GM19468 (cell line): ENCODE measurements around the gene RSPH1.

Source experiments
- ATAC-seq: cut with Tn5 transposase; IDR thresholded peaks from one replicate; pipeline ENCODE4 v1.9.1; 2021; ENCODE audit warnings: mild to moderate bottlenecking, moderate library complexity, moderate number of reproducible peaks; ENCODE audit not compliant: unreplicated experiment; ENCODE audit errors: extremely low read depth

RSPH1 gene

GRCh38 chr21:42452401-42453223 is 43.4 kb downstream of the RSPH1 start:
- no peak for ATAC-seq

DNA sequence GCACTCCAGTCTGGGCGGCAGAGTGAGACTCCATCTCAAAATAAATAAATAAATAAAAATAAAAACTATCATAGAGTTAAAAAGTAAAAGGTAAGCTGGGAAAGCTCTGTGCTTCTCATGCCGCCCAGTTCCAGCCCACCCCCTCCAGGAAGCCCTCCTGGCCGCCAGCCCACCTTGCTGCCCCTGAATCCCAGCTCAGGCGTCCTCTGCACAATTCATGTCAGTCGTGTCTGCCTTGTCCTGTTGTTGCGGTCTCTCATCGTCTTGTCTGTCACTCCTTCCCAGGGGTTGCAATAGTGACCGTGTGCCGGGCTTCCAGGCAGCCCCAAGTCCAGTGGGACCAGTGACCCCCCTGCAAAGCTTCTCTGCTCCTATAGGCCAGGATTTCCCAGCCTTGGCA is 44.1 kb downstream of the RSPH1 start:
- no peak for ATAC-seq

- no peak for ATAC-seq
Measured at GRCh38 chr21:42448686-42449085, 47.3 kb downstream of the RSPH1 start.

- ATAC-seq = no peak
Measured at GRCh38 chr21:42447732-42448131, 48.3 kb downstream of the RSPH1 start.

DNA sequence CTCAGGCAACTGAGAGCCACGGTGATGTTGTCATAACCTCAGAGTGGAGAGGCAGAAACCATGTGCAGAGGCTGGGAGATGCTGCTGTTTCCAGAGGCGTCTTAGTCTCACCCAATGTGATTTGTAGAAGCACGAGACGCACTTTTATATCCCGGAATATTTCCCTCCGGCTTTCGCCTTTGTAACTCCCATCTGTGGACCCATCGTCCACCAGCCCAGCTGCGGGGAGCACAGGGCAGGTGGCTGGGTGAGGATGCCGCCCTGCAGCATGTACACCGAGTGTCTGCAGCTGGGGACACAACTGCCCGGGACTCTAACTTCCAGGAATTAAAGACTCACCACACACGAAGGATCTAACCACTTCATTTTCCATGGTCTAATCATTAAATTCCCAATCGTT is 48.8 kb downstream of the RSPH1 start:
- no peak for ATAC-seq

- no peak for ATAC-seq
Measured at GRCh38 chr21:42446531-42446930, 49.5 kb downstream of the RSPH1 start.

DNA sequence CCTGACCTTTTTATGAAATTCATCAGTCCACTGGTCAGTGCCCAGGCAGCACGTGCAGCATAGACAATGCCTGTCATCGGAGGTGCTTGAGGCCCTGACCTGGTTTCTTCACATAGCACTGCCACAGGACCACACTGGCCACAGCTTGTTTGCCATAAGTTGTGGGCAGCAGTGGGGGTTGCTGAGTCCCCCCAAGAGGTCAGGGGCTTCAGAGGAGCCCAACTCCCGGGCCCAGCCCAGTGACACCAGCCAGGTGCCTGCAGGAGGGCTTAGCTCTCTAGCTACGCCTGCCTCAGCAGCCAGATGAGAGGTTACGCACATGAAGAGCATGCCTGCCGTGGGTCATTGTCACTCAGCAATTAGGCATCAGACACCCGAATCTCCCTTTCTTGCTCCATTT is 50.7 kb downstream of the RSPH1 start:
- ATAC-seq = no peak

DNA sequence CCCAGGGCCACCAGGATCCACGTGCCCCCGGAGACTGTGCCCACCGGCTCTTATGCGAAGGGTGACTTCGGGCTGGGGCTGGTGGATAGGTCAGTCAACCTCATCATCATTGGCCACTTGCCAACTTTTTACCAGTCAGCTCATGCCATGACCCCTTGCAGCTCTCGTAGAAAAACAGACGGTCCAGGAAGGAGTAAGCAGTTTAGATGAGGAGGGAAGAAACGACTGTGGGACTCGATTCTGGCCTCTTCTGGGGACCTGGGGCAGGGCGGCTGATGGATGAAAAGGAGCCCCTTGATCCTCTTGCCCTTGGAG is 51.3 kb downstream of the RSPH1 start:
- no peak for ATAC-seq

GRCh38 chr21:42443876-42444744 is 51.9 kb downstream of the RSPH1 start:
- ATAC-seq = no peak

DNA sequence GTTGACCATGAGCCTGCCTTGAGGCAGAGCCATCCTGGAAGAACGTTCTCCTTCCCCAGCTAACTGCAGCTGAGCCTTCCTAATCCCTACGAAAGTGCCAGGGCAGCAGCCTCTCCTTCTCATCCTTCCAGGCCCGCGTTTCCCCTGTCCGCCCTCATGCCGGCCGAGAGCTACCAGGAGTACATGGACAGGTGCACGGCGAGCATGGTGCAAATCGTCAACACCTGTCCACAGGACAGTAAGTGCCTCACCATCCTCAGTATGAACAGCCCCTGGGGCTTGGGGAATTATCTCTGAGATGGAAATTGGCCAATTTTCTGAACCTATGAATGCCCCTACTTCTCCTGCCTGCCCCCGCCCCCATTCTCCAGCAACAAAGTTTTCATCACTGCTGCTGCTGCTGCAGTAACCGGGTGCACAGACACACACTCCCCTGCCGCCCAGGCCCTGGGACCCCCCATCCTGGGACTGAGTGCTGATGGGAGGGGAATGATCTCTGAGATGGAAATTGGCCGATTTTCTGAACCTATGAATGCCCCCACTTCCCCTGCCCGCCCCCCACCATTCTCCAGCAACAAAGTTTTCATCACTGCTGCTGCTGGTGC is 52.7 kb downstream of the RSPH1 start:
- ATAC-seq = no peak

- ATAC-seq = no peak
Measured at GRCh38 chr21:42441963-42442362, 54.1 kb downstream of the RSPH1 start.

- ATAC-seq = no peak
Measured at GRCh38 chr21:42440187-42440792, 55.7 kb downstream of the RSPH1 start.

DNA sequence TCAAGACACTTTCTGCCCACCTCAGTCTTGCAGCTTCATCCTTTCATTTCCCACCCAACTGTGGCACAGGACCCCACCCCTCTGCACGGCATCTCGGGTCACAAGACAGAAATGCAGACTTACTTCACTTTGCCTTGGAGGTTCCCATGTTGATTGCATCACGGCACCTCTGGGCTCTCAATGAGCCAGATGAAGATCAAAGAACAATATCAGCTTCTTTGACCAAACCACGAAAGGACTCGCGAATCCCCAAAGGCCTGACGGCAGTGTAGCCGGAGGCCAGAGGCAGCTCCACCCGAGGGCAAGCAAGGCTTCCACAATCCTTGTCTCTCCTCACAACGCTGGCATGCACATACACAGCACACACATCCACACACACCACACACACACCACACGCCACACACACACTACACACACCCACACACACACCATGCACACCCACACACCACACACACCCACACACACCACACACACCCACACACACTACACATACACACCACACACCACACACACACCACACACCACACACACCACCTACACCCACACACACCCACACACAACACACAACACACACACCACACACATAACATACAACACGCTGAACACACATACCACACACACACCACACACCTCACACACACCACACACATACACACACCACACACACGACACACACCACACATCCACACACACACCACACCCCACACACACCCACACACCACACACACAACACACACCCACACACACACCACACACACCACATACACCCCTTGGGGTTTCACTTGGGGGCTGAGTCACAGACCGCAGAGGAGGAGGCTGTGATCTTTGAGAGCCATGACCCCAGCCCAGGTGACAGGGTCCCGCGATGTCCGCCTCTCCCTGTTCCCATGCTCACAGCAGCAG is 56.5 kb downstream of the RSPH1 start:
- no peak for ATAC-seq

- no peak for ATAC-seq
Measured at GRCh38 chr21:42438316-42439205, 57.5 kb downstream of the RSPH1 start.

DNA sequence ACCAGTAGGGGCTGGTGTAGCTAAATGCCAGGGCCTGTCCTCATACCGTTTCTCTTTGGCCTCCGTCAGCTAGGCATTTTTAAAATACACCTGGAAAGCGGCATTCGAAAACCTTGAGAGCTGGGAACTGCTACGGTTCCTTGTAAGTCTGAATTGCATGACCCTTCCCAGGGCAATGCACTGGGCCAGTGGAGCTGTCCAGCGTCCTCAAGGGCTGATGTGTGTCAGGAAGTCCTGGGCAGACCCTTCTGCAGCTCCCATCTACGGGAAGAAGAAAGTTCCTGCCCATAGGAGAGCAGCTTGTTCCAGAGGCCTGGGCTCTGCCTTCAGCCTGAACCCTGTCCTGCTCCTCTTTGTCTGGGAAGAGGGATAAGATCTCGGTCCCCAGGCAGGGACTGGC is 58.2 kb downstream of the RSPH1 start:
- no peak for ATAC-seq

DNA sequence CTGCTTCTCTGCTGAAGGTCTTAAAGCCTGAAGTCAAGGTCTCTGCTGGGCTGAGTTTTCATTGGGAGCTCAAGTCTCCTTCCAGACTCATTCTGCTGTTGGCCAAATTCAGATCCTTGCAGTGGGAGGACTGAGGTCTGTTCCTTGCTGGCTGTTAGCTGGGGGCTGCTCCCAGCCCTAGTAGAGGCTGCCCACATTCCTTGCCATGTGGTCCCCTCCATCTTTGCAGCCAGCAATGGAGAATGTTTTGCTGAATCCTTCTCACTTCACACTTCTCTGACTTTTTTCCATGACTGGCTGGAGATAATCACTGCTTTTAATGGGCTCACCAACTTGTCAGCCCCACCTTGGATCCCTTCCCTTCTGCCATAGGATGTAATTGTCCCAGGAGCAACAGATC is 59.1 kb downstream of the RSPH1 start:
- ATAC-seq = no peak

DNA sequence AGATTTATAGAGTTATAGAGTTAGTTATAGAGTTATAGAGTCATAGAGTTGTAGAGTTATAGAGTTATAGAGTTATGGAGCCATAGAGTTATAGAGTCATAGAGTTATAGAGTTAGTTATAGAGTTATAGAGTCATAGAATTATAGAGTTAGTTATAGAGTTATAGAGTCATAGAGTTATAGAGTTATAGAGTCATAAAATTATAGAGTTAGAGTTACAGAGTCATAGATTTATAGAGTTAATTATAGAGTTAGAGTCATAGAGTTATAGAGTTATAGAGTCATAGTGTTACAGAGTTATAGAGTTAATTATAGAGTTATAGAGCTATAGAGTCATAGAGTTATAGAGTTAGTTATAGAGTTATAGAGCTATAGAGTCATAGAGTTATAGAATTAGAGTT is 60.2 kb downstream of the RSPH1 start:
- ATAC-seq = no peak

DNA sequence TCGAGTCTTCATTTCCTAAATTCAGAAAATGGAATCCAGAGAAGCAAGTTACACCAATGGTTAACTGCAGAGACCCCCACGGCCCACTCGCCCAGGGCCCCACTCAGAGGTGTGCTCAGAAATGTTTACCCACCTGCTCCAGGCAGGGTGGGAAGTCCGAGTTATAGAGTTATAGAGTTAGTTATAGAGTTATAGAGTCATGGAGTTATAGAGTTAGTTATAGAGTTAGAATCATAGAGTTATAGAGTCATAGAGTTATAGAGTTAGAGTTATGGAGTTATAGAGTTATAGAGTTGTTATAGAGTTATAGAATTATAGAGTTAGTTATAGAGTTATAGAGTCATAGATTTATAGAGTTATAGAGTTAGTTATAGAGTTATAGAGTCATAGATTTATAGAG is 60.6 kb downstream of the RSPH1 start:
- ATAC-seq = no peak

DNA sequence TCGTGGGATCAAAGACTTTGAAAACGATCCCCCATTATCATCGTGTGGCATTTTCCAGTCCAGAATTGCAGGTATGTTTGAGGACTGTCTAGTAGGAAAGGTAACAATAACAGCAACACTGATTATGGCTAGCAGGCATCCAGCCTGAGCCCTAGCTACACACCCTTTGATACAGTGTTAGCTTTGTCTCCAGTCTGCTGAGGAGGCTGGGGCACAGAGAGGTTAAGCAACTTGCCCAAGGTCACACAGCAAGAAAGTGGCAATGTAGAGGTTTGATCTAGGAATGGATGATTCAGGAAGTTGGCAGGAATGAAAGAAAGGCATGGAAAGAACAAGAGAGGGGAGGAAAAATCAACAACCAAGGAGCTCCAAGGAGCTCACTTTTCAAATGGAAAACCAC is 61.1 kb downstream of the RSPH1 start:
- ATAC-seq = no peak
